K562 (cell line): ENCODE data around the gene COX19. TPM values are rescaled to one million over a fixed set of nuclear protein-coding genes. Genes with fewer than 3 reads are reported as not detected.

ENCODE experiments used
- ATAC-seq: fragments of 200-7000 bp; cut with Tn5 transposase; 3 replicates; pipeline ENCODE4 v1.9.1; 2020; ENCODE audit warnings: moderate library complexity
- BruUV-seq: library from RNA; stranded (reverse); fragments of 400-500 nt; replicated peaks from 2 replicates; lab custom pipeline; 2021; lab: Mats Ljungman, UMichigan
- CTCF ChIA-PET: fragments of 300-600 bp; formaldehyde crosslinking; extraction: SDS; loops from one replicate; lab custom pipeline; 2021; ENCODE audit warnings: low intra/inter-chr PET ratio; lab: Yijun Ruan, JAX
- POLR2A ChIA-PET: fragments of 300-600, 350-650 bp; sonication (Branson Sonifier 250); formaldehyde crosslinking; extraction: SDS; loops from one replicate; lab custom pipeline; 2021; ENCODE audit warnings: antibody characterized with exemption, inconsistent platforms; lab: Yijun Ruan, JAX
- DNase-seq, 4 experiments: peaks; one replicate each; pipeline versions ENCODE4 v3.0.0 to v3.0.0-alpha.2; 2011 to 2018; ENCODE audit warnings: low spot score in 3 of 4, mixed read lengths in 3 of 4; ENCODE audit errors: extremely low read depth in 1 of 4
- FAIRE-seq: peaks from 2 replicates; lab custom pipeline; 2011; peaks lifted over from hg19 to GRCh38; lab: Jason Lieb, UNC
- H2AFZ ChIP-seq: 2 replicates; pipeline ENCODE4 v1.6.0; 2011; ENCODE audit warnings: low read depth, low read length, control low read depth, inconsistent platforms
- H3K27ac ChIP-seq: fragments of 200-600 bp; 3 replicates; pipeline ENCODE4 v1.8.0; 2011; ENCODE audit warnings: low read depth, mild to moderate bottlenecking, control low read depth, inconsistent platforms, low read length, moderate library complexity, mixed read lengths; ENCODE audit errors: extremely low read depth
- H3K27me3 ChIP-seq, 2 experiments: fragments of 300-600 bp in 1 of 2; 2 replicates in 1 of 2; 3 replicates in 1 of 2; pipeline versions ENCODE4 v1.6.0 to v1.8.0; 2011; ENCODE audit warnings: inconsistent platforms in 2 of 2, low read length in 2 of 2, mild to moderate bottlenecking in 1 of 2, mixed read lengths in 1 of 2, moderate library complexity in 1 of 2; ENCODE audit not compliant: control insufficient read depth in 2 of 2, insufficient read depth in 2 of 2
- H3K36me3 ChIP-seq: fragments of 300-600 bp; 3 replicates; pipeline ENCODE4 v1.8.0; 2011; ENCODE audit warnings: mild to moderate bottlenecking, low read length, inconsistent platforms; ENCODE audit not compliant: control insufficient read depth, insufficient read depth
- H3K4me1 ChIP-seq, 2 experiments: fragments of 200-600 bp in 1 of 2; replicated peaks in 1 of 2; 2 replicates in 1 of 2; 3 replicates in 1 of 2; pipeline versions ENCODE4 v1.5.1 to v1.8.0; 2011; ENCODE audit warnings: inconsistent platforms in 2 of 2, low read length in 2 of 2, mild to moderate bottlenecking in 1 of 2, mixed read lengths in 1 of 2, moderate library complexity in 1 of 2; ENCODE audit not compliant: control insufficient read depth in 2 of 2, insufficient read depth in 2 of 2
- H3K4me2 ChIP-seq: 2 replicates; pipeline ENCODE4 v1.6.1; 2011; ENCODE audit warnings: low read length, control low read depth, inconsistent platforms, mixed read lengths; ENCODE audit not compliant: insufficient read depth
- H3K4me3 ChIP-seq: fragments of 200-600 bp; sonication (generic), shearing (Covaris generic); 2 replicates; pipeline ENCODE4 v1.5.1; 2016; ENCODE audit warnings: control low read depth, inconsistent platforms
- H3K79me2 ChIP-seq: fragments of 200-600 bp; 3 replicates; pipeline ENCODE4 v1.8.0; 2011; ENCODE audit warnings: low read length, inconsistent platforms; ENCODE audit not compliant: control insufficient read depth, insufficient read depth
- H3K9ac ChIP-seq, 2 experiments: 2 replicates each; pipeline versions ENCODE4 v1.6.0 to v1.6.1; 2011; ENCODE audit warnings: low read depth in 2 of 2, low read length in 2 of 2, control low read depth in 1 of 2, inconsistent platforms in 1 of 2, mild to moderate bottlenecking in 1 of 2, mixed read lengths in 1 of 2; ENCODE audit not compliant: insufficient read depth in 1 of 2
- H3K9me1 ChIP-seq: one replicate; pipeline ENCODE4 v1.6.0; 2011; ENCODE audit warnings: inconsistent platforms, mild to moderate bottlenecking, low read length, moderate library complexity; ENCODE audit not compliant: control insufficient read depth, insufficient read depth
- H3K9me3 ChIP-seq: replicated peaks from 2 replicates; pipeline ENCODE4 v1.5.1; 2011; ENCODE audit warnings: low read depth, low read length, inconsistent platforms; ENCODE audit not compliant: control insufficient read depth, insufficient read depth
- H4K20me1 ChIP-seq: replicated peaks from 2 replicates; pipeline ENCODE4 v1.6.1; 2011; ENCODE audit warnings: low read length, inconsistent platforms, mixed read lengths; ENCODE audit not compliant: control insufficient read depth, insufficient read depth
- C11orf30 ChIP-seq: fragments of 450-650 bp; IDR thresholded peaks from 2 replicates; pipeline ENCODE4 v1.6.1; 2016; ENCODE audit warnings: low read depth, mild to moderate bottlenecking
- EGR1 ChIP-seq: fragments of 450-650 bp; conservative IDR thresholded peaks from 2 replicates; pipeline ENCODE4 v1.6.1; 2017; ENCODE audit warnings: mild to moderate bottlenecking
- NFIX ChIP-seq: fragments of 250-450 bp; sonication (Bioruptor Pico); IDR thresholded peaks from 2 replicates; pipeline ENCODE4 v1.4.0; 2020; ENCODE audit warnings: low read depth, mild to moderate bottlenecking, moderate library complexity
- POLR2G ChIP-seq: fragments of 200-400 bp; formaldehyde crosslinking; IDR thresholded peaks from 2 replicates; pipeline ENCODE4 v1.6.1; 2017; ENCODE audit warnings: low read depth, mild to moderate bottlenecking, antibody characterized with exemption, low read length, moderate library complexity
- TRIM24 ChIP-seq, 2 experiments: fragments of 450-650 bp; IDR thresholded peaks; 2 replicates each; pipeline ENCODE4 v1.6.1; 2016
- WGBS: fragments of 100-300 bp; shearing (Covaris generic); methylation state at CpG from one replicate; pipeline ENCODE4 v1.1.6; 2016; ENCODE audit warnings: low coverage, mixed read lengths; ENCODE audit not compliant: insufficient coverage; ENCODE audit errors: missing lambda C conversion rate; 5-methylcytosine and 5-hydroxymethylcytosine counted together
- in situ Hi-C: fragments of 300-500 bp; cut with MboI; formaldehyde crosslinking; loops from 4 replicates; pipeline ENCODE4 v1.15.0; 2018; ENCODE audit warnings: inconsistent platforms, mixed read lengths
- intact Hi-C: fragments of 100-400 bp; cut with micrococcal nuclease; formaldehyde crosslinking; loops from 2 replicates; pipeline ENCODE4 v1.14.2; 2022
- polyA plus RNA-seq, 8 experiments: library from polyadenylated mRNA; depleted of rRNA in 4 of 8; stranded (reverse) in 5 of 8; unstranded in 3 of 8; fragments of >200 nt; fragmentation: Nextera tagmentation in 2 of 8; fragmentation: Illumina TruSeq in 1 of 8; extraction: Ambion mirVana in 2 of 8; extraction: Trizol in 1 of 8; gene quantifications; 2 replicates each; pipeline versions ENCODE4 v1.2.1 to v1.2.3, GENCODE V29; 2011 to 2014; ENCODE audit warnings: inconsistent platforms in 1 of 8, missing spikeins in 1 of 8
- total RNA-seq, 7 experiments: library from RNA; depleted of rRNA in 6 of 7; stranded (reverse); fragments of >200 nt in 6 of 7; fragmentation: Illumina TruSeq in 2 of 7; extraction: Trizol in 2 of 7; gene quantifications; 2 replicates each; pipeline versions ENCODE4 v1.2.1 to v1.2.3, GENCODE V29; 2011 to 2021; ENCODE audit warnings: low replicate concordance in 1 of 7

The COX19 gene
- total and polyA plus RNA-seq, 9 of the 15 experiments (the other 6 are each of a cell fraction or from before 2014, with no cell fraction given), result 5.2 to 10.5 (median 7.9) TPM

GRCh38 chr7:1011297-1012003 is 36.1 kb upstream of the COX19 start:
- DNase-seq, result no peak
- no peaks in the 10 kb centered on the region for H3K9me1 ChIP-seq
- H3K27me3 ChIP-seq, result no peaks in the 10 kb centered on the region
- peak; percentile 6 for FAIRE-seq
- H2AFZ ChIP-seq, result no peak overlapping the region
- POLR2A ChIA-PET, result interaction anchor here (0.6 to 0.7 kb wide), 2 partner anchors 66 to 155 kb away, joined by 3 read pairs; no protein-coding TSS in a partner anchor
- CTCF ChIA-PET, result no interaction called here
- H3K4me1 ChIP-seq, result peaks cover 0 to 75% of the 10 kb centered on the region in 2 experiments; a peak in 2 of 5 replicates
- no peak overlapping the region for H3K4me3 ChIP-seq
- peaks cover 24% of the 10 kb centered on the region for H3K79me2 ChIP-seq
- H4K20me1 ChIP-seq, result peaks cover 7% of the 10 kb centered on the region
- no peak for ATAC-seq
- peaks cover 19% of the 10 kb centered on the region; the same call in 2 of the 3 replicates for H3K36me3 ChIP-seq
- no peak overlapping the region for H3K27ac ChIP-seq
- no peak overlapping the region for H3K4me2 ChIP-seq
- TF ChIP-seq TRIM24 (IDR thresholded peaks at IDR 0.05) (0 out of 4 replicates have a peak, but pooled peaks of 1 of the 2 experiments have one; percentile 43), POLR2G (0 out of 2 replicates have a peak, but pooled peaks have one; percentile 30), EGR1 (peak; percentile 97), NFIX (CRISPR knock-in tag) (no peak)
- in situ Hi-C loops, result no loop called here
- BruUV-seq, result no TSS peak
- H3K9ac ChIP-seq, result 0 out of 4 replicates have a peak overlapping the region, but pooled peaks of 1 of the 2 experiments have one; percentile 45
- no peaks in the 10 kb centered on the region for H3K9me3 ChIP-seq
- WGBS, result 88% methylated on average over 9 of the region's 13 CpGs
- intact Hi-C loops, result no loop called here

- in situ Hi-C loops, result no loop called here
- WGBS, result 90% methylated on average over 6 of the region's 13 CpGs
Measured at GRCh38 chr7:1010226-1010625, 34.9 kb upstream of the COX19 start.

More at GRCh38 chr7:1010226-1010625, 34.9 kb upstream of the COX19 start:
- no peaks in the 10 kb centered on the region for H3K27me3 ChIP-seq
- no peak overlapping the region for H3K4me3 ChIP-seq
- DNase-seq, result no peak
- TF ChIP-seq POLR2G (peak; percentile 23; the same call in 1 of the 2 replicates), C11orf30 (no peak)
- CTCF ChIA-PET, result no interaction called here
- no TSS peak for BruUV-seq
- intact Hi-C loops, result no loop called here
- peaks cover 19% of the 10 kb centered on the region; the same call in 2 of the 3 replicates for H3K36me3 ChIP-seq
- no peaks in the 10 kb centered on the region for H3K9me3 ChIP-seq
- POLR2A ChIA-PET, result no interaction called here
- no peak overlapping the region for H2AFZ ChIP-seq
- FAIRE-seq, result no peak
- no peak overlapping the region for H3K9ac ChIP-seq
- H3K27ac ChIP-seq, result no peak overlapping the region
- peaks cover 0 to 67% of the 10 kb centered on the region in 2 experiments; a peak in 2 of 5 replicates for H3K4me1 ChIP-seq
- peaks cover 7% of the 10 kb centered on the region for H4K20me1 ChIP-seq
- no peaks in the 10 kb centered on the region for H3K9me1 ChIP-seq
- peaks cover 19% of the 10 kb centered on the region for H3K79me2 ChIP-seq
- no peak overlapping the region for H3K4me2 ChIP-seq
- ATAC-seq, result no peak
